ENCODE results near the gene KCNC2.
A peak's percentile ranks its signal among the peaks of the same experiment; 100 is the strongest.

The KCNC2 gene

DNA sequence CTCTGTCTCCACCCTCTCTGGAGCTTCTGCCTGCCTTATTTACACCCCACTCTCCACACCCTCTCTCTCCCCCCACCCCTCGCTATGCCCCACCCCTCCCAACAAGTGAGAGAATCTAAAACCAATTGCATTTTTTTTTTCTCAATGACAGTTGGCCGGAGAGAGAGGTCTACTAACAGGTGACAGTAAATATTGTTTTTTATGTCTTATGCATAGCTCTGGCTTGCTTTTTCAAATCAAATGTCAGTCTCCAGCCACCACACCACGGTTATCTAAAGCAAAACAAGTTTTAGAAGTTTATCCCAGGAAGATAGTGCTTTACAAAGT lies at the start of gene KCNC2:
Gene KCNC2 (minus strand): TSS at position 28 of the 327 bp plus-strand sequence.
- peaks cover 73% of the 10 kb centered on the region for H3K27me3 Mint-ChIP-seq (ENCODE audit: low read depth, poor library complexity)
- H3K4me1 Mint-ChIP-seq: peaks cover 15% of the 10 kb centered on the region
- TF ChIP-seq, protein P1, sequence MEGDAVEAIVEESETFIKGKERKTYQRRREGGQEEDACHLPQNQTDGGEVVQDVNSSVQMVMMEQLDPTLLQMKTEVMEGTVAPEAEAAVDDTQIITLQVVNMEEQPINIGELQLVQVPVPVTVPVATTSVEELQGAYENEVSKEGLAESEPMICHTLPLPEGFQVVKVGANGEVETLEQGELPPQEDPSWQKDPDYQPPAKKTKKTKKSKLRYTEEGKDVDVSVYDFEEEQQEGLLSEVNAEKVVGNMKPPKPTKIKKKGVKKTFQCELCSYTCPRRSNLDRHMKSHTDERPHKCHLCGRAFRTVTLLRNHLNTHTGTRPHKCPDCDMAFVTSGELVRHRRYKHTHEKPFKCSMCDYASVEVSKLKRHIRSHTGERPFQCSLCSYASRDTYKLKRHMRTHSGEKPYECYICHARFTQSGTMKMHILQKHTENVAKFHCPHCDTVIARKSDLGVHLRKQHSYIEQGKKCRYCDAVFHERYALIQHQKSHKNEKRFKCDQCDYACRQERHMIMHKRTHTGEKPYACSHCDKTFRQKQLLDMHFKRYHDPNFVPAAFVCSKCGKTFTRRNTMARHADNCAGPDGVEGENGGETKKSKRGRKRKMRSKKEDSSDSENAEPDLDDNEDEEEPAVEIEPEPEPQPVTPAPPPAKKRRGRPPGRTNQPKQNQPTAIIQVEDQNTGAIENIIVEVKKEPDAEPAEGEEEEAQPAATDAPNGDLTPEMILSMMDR (IDR thresholded peaks at IDR 0.05): no peak
- peaks cover 7% of the 10 kb centered on the region for H3K9me3 Mint-ChIP-seq
- no peak within 1 kb of the TSS for H3K27ac Mint-ChIP-seq
- H3K4me3 Mint-ChIP-seq: peak within 1 kb of the TSS; percentile 80
- DNase-seq: no peak
- H3K36me3 Mint-ChIP-seq (ENCODE audit: low read depth): no peaks in the 10 kb centered on the region

DNA sequence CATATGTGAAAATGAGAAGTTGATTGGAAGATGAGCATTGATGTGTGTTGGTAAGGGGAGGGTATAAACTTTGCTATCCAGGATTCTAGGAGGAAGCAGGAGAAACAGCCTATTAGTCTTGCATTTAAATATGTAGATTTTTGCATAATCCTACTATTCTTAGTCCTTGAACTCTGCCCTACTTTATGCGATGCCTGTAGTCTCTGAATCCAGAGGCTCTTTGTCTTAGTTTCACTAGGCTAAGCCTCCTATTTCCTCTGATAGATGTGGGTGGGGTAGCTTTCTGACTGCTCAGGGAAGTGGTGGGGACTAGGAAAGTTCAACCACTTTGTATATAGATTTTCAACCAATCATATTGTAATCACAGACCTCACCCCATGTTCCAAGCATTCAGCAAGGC lies 49.5 kb upstream of the KCNC2 start:
- DNase-seq: no peak
- Mint-ChIP-seq H3K4me3 (no peak overlapping the region), H3K36me3 (ENCODE audit: low read depth) (no peaks in the 10 kb centered on the region), H3K27me3 (ENCODE audit: low read depth, poor library complexity) (no peaks in the 10 kb centered on the region), H3K27ac (no peak overlapping the region), H3K9me3 (no peaks in the 10 kb centered on the region), H3K4me1 (no peaks in the 10 kb centered on the region)
- TF ChIP-seq, protein P1 (IDR thresholded peaks at IDR 0.05): no peak

DNA sequence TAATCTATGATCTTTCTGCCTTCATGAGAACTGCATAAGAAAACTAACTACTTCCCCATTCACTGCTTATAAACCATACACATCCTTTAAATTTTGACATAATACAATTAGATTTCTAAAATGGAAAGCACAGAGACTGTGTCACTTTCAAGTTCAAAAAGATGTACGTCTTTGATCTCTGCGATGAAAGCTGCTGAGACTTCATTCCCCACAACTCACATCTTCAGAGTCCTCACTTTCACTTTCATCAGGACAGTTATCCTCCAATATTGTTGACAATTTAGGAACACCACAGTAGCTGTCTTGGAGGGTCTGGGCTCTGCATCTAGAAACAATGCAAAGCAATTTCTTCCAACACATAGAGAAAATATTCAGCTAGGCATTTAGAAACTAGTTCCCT lies 47.9 kb upstream of the KCNC2 start:
- TF ChIP-seq, protein P1 (IDR thresholded peaks at IDR 0.05): no peak
- H3K4me1 Mint-ChIP-seq: no peaks in the 10 kb centered on the region
- H3K9me3 Mint-ChIP-seq: no peaks in the 10 kb centered on the region
- H3K36me3 Mint-ChIP-seq (ENCODE audit: low read depth): no peaks in the 10 kb centered on the region
- no peak for DNase-seq
- H3K27ac Mint-ChIP-seq: no peak overlapping the region
- H3K27me3 Mint-ChIP-seq (ENCODE audit: low read depth, poor library complexity): no peaks in the 10 kb centered on the region
- H3K4me3 Mint-ChIP-seq: no peak overlapping the region

DNA sequence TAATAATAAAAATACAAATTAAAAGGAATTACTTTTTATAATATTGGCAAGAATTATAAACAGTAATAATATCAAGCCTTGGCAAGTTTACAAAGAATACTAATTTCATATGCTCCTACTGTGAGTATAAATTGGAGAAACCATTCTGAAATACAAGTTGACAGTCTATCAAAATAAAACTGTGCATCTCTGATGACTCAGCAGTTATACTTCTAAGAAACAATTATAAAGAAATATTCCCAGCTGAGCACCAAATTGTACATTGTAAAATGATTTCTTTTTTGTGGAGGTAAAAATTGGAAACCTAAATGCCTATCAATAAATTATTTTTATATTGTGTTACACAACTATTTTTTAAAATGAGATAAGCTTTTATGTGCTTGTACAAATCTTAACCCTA lies 35.5 kb upstream of the KCNC2 start:
- Mint-ChIP-seq H3K27ac (no peak overlapping the region), H3K36me3 (ENCODE audit: low read depth) (no peaks in the 10 kb centered on the region), H3K9me3 (peaks cover 5% of the 10 kb centered on the region), H3K27me3 (ENCODE audit: low read depth, poor library complexity) (peaks cover 2% of the 10 kb centered on the region), H3K4me3 (no peak overlapping the region), H3K4me1 (no peaks in the 10 kb centered on the region)
- TF ChIP-seq, protein P1 (IDR thresholded peaks at IDR 0.05): no peak
- no peak for DNase-seq

DNA sequence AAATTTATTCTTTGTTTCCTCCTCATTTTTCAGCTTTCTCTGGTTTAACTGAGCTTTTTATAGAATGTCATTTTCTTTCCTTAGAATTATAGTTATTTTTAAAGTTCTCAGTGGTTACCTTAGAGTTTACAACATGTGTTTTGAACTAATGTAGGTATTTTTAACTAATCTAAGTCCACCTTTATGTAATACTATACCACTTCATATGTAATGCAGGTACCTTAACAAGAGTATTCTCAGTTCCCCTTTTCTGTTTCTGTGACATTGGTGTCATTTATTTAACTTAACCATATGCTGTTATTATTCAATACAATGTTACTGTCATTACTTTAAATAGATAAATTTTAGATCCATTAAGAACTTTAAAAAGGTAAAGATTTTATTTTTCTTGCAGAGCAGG lies 30.3 kb upstream of the KCNC2 start:
- no peak for DNase-seq
- no peak overlapping the region for H3K4me3 Mint-ChIP-seq
- TF ChIP-seq, protein P1 (IDR thresholded peaks at IDR 0.05): no peak
- no peaks in the 10 kb centered on the region for H3K4me1 Mint-ChIP-seq
- H3K36me3 Mint-ChIP-seq (ENCODE audit: low read depth): no peaks in the 10 kb centered on the region
- peaks cover 2% of the 10 kb centered on the region for H3K27me3 Mint-ChIP-seq (ENCODE audit: low read depth, poor library complexity)
- H3K9me3 Mint-ChIP-seq: peaks cover 5% of the 10 kb centered on the region
- no peak overlapping the region for H3K27ac Mint-ChIP-seq

DNA sequence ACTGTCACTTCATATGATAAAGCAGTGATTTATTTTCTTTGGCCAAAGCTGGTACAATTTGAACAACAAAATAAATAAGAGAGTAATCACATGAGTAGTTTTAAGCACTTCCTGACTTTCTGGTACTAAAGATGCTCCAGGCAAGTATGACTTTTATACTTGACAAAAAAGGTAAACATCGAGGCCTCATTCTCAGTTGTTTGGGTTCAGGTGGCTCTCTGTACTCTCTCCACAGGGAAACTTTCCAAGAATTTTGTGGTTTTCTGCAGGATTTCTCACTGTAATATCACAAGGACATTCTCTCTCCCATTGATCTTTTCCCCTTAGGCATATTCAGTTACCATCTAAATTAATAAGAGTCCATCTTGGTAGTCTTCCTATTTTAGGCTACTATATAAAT lies 26.6 kb upstream of the KCNC2 start:
- H3K27me3 Mint-ChIP-seq (ENCODE audit: low read depth, poor library complexity): no peaks in the 10 kb centered on the region
- H3K4me3 Mint-ChIP-seq: no peak overlapping the region
- TF ChIP-seq, protein P1 (IDR thresholded peaks at IDR 0.05): no peak
- H3K4me1 Mint-ChIP-seq: no peaks in the 10 kb centered on the region
- H3K27ac Mint-ChIP-seq: no peak overlapping the region
- H3K36me3 Mint-ChIP-seq (ENCODE audit: low read depth): no peaks in the 10 kb centered on the region
- H3K9me3 Mint-ChIP-seq: peaks cover 11% of the 10 kb centered on the region
- no peak for DNase-seq
